Measurements from ENCODE around the gene ZSCAN12. TPM values are rescaled to one million over a fixed set of nuclear protein-coding genes. Genes with fewer than 3 reads are reported as not detected.

Gene ZSCAN12
- total and polyA plus RNA-seq, 2 donors (not counting 1 experiment from before 2014, with no cell fraction given) = 4.7 to 9.6 TPM

DNA sequence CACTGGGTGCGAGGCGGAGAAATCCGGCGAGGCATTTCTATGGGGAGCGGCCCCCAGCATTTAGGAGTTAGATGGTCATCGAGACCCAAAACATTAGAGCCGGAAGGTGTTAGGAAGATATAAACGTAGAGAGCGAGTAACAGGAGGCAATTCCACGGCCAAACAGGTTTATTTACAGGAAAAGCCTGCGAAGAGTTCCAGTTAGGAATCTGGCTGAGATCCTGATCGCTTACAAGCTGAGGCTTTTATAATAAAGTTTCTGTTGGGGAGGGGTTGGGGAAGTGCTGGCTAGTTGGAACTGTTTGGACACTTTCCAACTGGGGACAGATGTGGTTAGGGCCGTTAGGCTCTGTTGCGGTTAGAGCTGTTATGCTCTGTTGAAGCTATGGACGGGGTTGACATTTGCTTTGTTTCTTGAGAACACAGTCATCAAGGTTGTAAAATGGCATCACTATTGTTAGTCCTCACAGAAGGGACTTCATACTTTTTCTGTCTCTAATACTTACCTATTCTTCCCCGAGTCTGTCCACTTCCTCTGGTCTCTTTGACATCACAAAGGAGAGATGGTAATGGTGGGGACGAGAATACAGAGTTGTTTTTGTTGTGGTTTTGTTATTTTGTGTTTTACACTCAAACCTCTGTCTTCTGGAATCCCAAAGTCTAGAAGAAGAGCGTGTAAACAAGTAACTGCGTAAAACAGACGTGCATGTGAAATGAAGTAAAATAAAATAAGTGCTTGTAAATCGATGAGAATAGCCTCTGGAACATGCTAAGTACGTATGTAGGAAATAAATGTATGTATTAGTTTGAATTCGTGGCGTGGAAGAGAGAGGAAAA, 63.0 kb downstream of the ZSCAN12 start:
- H2AFZ ChIP-seq (ENCODE audit: low read length) = peak overlapping the region; percentile 75
- H3K9me3 ChIP-seq (ENCODE audit: control insufficient read depth, insufficient read depth, low read depth, low read length) = no peaks in the 10 kb centered on the region
- no peaks in the 10 kb centered on the region for H3K79me2 ChIP-seq (ENCODE audit: control insufficient read depth, insufficient read depth, low read length)
- no peak for TF ChIP-seq CTCF (conservative IDR thresholded peaks at IDR 0.05 in 1 of 2, IDR thresholded peaks at IDR 0.05 in 1 of 2; ENCODE audit: low read depth in 1 of 2, low read length in 2 of 2)
- TF ChIP-seq EZH2 (IDR thresholded peaks at IDR 0.05; ENCODE audit: low read length, missing control alignments) = no peak
- no peaks in the 10 kb centered on the region for H4K20me1 ChIP-seq (ENCODE audit: control insufficient read depth, extremely low read depth, insufficient read depth, low read length)
- peak overlapping the region; percentile 68 for H3K9ac ChIP-seq (ENCODE audit: insufficient read depth, low read length)
- peak; percentile 63 to 72 for DNase-seq (ENCODE audit: low read depth in 2 of 2)
- peaks cover 2% of the 10 kb centered on the region for H3K27me3 ChIP-seq (ENCODE audit: control insufficient read depth, insufficient read depth, low read length)
- H3K4me2 ChIP-seq (ENCODE audit: extremely low read depth, insufficient read depth, low read length) = peak overlapping the region; percentile 94
- H3K4me1 ChIP-seq (ENCODE audit: control insufficient read depth, extremely low read depth, insufficient read depth, low read length) = peaks cover 8% of the 10 kb centered on the region
- H3K4me3 ChIP-seq (replicated peaks in 1 of 4; ENCODE audit: control extremely low read depth in 1 of 4, insufficient read depth in 1 of 4, low read depth in 3 of 4, low read length in 4 of 4) = peak overlapping the region; percentile 60 to 84 (median 76)
- H3K27ac ChIP-seq (ENCODE audit: insufficient read depth, low read length) = peak overlapping the region; percentile 88
- H3K36me3 ChIP-seq (ENCODE audit: control insufficient read depth, insufficient read depth, low read length) = no peaks in the 10 kb centered on the region

DNA sequence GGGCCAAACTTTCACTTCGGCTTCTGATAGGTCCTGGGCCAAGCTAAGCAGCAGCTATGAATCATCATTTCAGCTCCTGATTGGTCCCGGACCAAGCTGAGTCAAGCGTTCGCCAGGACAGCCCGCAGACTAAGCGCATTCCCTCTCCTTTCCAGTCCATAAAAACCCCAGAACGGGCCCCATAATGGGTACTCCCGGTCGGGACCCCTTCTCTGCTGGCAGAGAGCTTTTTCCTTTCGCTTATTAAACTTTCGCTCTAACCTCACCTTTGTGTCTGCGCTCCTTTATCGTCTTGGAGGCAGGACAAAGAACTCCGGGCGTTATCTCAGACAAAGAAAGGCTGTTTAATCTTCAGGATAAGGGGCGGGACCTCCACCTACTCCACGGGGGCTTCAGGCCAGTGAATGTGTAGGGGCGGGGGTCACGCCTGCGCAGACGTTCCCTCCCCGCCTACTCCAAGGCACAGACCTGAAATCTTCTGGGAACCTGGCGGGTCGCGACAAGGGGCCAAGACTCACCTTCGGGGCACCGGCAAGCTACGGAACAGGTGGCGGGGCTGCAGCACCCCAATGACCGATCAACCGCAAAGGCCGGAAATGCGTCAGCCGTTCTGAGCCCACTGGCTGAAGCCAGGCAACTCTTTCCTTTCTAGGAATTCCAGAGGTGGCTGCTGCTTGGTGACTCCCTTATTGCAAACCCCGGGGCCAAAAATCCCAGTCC, 63.8 kb downstream of the ZSCAN12 start, which contains the start of gene ZSCAN31:
Gene ZSCAN31, minus strand, starts transcription at position 585 of the 720 bp plus-strand sequence. CDS start 6,465 bp downstream, outside the sequence.
- peaks cover 2% of the 10 kb centered on the region for H3K27me3 ChIP-seq (ENCODE audit: control insufficient read depth, insufficient read depth, low read length)
- H3K79me2 ChIP-seq (ENCODE audit: control insufficient read depth, insufficient read depth, low read length) = no peaks in the 10 kb centered on the region
- H2AFZ ChIP-seq (ENCODE audit: low read length) = peak within 1 kb of the TSS; percentile 75
- no peaks in the 10 kb centered on the region for H3K36me3 ChIP-seq (ENCODE audit: control insufficient read depth, insufficient read depth, low read length)
- no peaks in the 10 kb centered on the region for H4K20me1 ChIP-seq (ENCODE audit: control insufficient read depth, extremely low read depth, insufficient read depth, low read length)
- H3K4me2 ChIP-seq (ENCODE audit: extremely low read depth, insufficient read depth, low read length) = peak within 1 kb of the TSS; percentile 94
- peak within 1 kb of the TSS; percentile 68 for H3K9ac ChIP-seq (ENCODE audit: insufficient read depth, low read length)
- DNase-seq (ENCODE audit: low read depth in 2 of 2) = peak; percentile 99
- H3K9me3 ChIP-seq (ENCODE audit: control insufficient read depth, insufficient read depth, low read depth, low read length) = no peaks in the 10 kb centered on the region
- H3K27ac ChIP-seq (ENCODE audit: insufficient read depth, low read length) = peak within 1 kb of the TSS; percentile 88
- peaks cover 8% of the 10 kb centered on the region for H3K4me1 ChIP-seq (ENCODE audit: control insufficient read depth, extremely low read depth, insufficient read depth, low read length)
- no peak for TF ChIP-seq CTCF (conservative IDR thresholded peaks at IDR 0.05 in 1 of 2, IDR thresholded peaks at IDR 0.05 in 1 of 2; ENCODE audit: low read depth in 1 of 2, low read length in 2 of 2)
- no peak for TF ChIP-seq EZH2 (IDR thresholded peaks at IDR 0.05; ENCODE audit: low read length, missing control alignments)
- H3K4me3 ChIP-seq (replicated peaks in 1 of 4; ENCODE audit: control extremely low read depth in 1 of 4, insufficient read depth in 1 of 4, low read depth in 3 of 4, low read length in 4 of 4) = peak within 1 kb of the TSS; percentile 60 to 84 (median 76)

- peak overlapping the region; percentile 65 for H2AFZ ChIP-seq (ENCODE audit: low read length)
- no peaks in the 10 kb centered on the region for H4K20me1 ChIP-seq (ENCODE audit: control insufficient read depth, extremely low read depth, insufficient read depth, low read length)
- no peaks in the 10 kb centered on the region for H3K27me3 ChIP-seq (ENCODE audit: control insufficient read depth, insufficient read depth, low read length)
- TF ChIP-seq EZH2 (IDR thresholded peaks at IDR 0.05; ENCODE audit: low read length, missing control alignments) = no peak
- H3K4me2 ChIP-seq (ENCODE audit: extremely low read depth, insufficient read depth, low read length) = peak overlapping the region; percentile 66
- no peak for DNase-seq (ENCODE audit: low read depth in 2 of 2)
- peak overlapping the region; percentile 42 for H3K27ac ChIP-seq (ENCODE audit: insufficient read depth, low read length)
- no peaks in the 10 kb centered on the region for H3K79me2 ChIP-seq (ENCODE audit: control insufficient read depth, insufficient read depth, low read length)
- peaks cover 8% of the 10 kb centered on the region for H3K4me1 ChIP-seq (ENCODE audit: control insufficient read depth, extremely low read depth, insufficient read depth, low read length)
- peak overlapping the region; percentile 35 to 84 (median 61) for H3K4me3 ChIP-seq (replicated peaks in 1 of 4; ENCODE audit: control extremely low read depth in 1 of 4, insufficient read depth in 1 of 4, low read depth in 3 of 4, low read length in 4 of 4)
- no peaks in the 10 kb centered on the region for H3K9me3 ChIP-seq (ENCODE audit: control insufficient read depth, insufficient read depth, low read depth, low read length)
- H3K9ac ChIP-seq (ENCODE audit: insufficient read depth, low read length) = no peak overlapping the region
- H3K36me3 ChIP-seq (ENCODE audit: control insufficient read depth, insufficient read depth, low read length) = no peaks in the 10 kb centered on the region
These were observed 64.4 kb downstream of the ZSCAN12 start for GRCh38 chr6:28335040-28335563.
